GM12872 (cell line): ENCODE measurements around the gene CABLES2.

Experiments
- TF ChIP-seq, protein P1 (sequence below): IDR thresholded peaks from 3 replicates; pipeline ENCODE4 v1.5.1; 2011; ENCODE audit warnings: low read depth, mild to moderate bottlenecking, low read length, moderate library complexity; ENCODE audit not compliant: insufficient read depth

CABLES2 gene

DNA sequence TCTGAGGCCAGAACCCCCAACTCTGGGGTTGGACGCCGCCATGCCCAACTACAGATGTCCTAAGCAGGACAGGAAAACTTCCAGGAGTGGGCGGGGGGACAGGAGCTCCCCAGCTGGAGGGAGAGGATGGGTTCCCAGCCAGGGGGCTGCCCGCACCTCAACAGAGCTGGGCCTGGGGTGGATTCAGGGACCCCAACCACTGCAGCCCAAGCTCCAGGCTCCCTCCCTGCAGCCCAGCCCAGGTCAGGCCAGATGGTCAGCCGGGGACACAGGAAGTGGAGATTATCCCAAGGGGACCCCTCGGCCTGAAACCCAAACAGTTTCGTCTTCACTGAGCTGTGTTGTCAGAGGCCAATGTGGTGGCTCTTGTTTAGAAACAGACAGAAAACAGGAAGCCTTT is 49.4 kb downstream of the CABLES2 start:
- TF ChIP-seq, protein P1, sequence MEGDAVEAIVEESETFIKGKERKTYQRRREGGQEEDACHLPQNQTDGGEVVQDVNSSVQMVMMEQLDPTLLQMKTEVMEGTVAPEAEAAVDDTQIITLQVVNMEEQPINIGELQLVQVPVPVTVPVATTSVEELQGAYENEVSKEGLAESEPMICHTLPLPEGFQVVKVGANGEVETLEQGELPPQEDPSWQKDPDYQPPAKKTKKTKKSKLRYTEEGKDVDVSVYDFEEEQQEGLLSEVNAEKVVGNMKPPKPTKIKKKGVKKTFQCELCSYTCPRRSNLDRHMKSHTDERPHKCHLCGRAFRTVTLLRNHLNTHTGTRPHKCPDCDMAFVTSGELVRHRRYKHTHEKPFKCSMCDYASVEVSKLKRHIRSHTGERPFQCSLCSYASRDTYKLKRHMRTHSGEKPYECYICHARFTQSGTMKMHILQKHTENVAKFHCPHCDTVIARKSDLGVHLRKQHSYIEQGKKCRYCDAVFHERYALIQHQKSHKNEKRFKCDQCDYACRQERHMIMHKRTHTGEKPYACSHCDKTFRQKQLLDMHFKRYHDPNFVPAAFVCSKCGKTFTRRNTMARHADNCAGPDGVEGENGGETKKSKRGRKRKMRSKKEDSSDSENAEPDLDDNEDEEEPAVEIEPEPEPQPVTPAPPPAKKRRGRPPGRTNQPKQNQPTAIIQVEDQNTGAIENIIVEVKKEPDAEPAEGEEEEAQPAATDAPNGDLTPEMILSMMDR = no peak

DNA sequence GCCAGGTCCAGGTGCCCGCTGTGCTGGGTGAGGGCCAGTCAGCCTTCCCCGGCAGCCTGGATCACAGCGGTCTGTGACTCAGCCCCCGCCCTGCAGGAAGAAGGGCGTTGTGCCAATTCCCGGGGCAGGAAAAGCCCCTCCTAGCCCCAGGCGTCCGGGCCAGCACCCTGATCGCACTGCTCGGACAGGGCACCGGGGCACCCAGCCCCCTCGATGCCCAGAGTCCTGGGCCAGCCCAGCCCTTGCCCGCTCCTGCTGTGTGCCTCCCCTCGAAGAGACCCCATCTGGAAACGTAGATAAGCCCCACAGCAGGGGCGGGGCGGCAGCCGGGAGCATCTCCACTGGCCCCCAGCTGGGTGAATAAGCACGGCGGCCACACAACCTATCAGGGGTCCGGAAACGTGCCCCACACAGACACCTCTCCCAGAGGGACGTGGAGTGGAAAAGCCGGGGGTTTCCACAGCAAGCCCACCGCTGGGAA is 49.9 kb downstream of the CABLES2 start:
- TF ChIP-seq, protein P1 = no peak

DNA sequence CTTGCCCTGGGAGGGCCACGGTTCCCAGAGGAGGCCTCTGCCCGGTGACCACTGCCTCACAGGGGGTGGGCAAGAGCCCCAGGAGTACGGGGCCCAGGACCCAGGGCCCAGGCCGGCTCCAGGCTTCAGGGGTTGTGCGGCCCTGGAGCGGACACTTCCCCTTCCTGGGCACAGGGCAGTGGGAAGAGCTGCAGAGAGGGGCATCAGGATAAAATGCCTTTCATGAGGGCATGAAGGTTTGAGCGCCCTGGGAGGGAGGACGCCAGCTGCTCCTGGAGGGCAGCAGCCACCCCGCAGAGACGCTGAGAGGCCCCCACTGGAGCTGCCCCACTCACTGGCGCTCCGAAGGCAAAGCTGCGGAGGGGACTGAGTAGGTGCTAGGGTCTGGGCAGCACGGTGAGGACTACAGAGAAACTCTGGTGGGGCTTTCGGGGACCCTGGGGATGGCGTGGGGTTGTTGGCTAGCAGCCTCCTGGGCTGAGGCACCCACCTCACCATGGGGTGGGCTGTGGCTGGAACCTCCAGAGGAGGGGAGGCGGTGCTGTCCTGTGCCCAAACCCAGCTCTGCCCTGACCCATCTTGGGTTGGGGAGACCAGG is 50.4 kb downstream of the CABLES2 start:
- TF ChIP-seq, protein P1 = no peak

DNA sequence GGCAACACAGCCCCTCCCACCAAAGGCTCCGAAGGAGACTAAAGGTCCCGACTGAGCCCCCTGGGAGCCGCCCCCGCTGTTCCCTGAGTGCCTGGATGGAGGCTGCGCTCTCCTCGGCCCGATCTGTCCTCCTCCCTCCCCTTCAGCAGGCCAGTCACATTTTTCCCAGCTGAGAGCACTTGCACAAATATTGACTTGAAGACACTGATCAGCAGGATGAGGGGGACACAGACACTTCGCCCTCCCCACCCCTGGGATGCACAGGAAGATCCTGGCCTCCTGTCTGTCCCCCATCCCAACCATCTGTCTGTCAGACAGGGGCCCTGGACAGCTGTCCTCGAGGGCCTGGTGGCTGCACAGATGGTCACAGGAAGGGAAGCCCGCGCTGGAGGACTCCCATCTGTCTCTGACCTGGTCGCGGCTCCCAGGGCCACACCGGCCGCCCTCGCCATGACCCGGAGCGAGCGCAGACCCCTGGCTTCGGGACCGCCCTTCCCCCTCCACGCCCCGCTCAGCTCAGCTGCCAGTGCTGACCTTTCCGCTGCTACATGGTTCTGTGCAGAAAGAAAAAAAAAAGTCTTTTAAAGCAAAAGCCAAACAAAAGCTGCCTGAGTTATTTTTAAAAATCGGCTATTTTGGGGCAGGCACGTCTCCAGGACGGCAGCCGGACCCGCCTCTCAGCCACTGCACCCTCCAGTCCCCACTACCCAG is 51.1 kb downstream of the CABLES2 start:
- TF ChIP-seq, protein P1 = no peak

DNA sequence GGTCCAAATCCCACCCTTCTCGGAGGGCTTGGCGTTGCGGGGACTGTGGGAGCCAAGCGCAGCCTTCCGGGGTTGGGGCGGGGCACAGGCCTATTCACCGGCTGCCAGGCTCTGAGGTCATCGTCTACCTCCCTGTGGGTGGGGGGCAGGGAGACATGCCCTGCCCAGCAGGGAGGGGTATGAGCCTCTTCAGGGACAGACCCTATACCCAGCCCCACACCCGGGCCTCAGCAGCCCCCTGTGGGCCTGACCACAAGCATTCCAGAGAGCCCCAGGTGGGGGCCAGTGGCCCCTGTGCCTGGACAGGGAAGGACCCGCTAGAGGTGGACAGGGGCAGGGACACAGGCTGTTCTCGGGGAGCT is 51.6 kb downstream of the CABLES2 start:
- TF ChIP-seq, protein P1 = no peak

DNA sequence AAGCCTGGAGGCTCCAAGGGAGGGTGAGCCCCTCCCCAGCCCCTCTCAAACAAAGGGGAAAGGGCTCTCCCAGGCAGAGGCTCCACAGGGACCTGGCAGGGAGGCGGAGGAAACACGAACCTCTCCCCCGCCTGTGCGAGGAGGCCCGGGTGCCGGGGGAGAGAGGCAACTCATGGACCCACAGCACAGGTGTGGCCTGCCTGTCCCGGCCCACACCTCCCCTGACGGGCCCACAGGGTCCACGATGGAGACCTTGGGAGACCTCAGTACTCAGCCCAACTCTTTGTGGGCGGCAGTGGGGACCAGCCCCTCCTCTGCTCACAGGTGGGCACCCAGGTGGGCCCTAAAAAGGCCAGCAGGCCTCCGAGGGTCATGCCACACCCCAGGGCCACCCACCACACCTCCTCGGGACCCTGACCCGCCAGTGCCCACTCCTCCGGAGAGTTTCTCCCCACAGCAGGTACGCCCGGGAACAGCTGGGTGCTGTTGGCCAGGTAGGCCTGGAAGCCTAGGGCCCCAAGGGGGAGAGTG is 52.2 kb downstream of the CABLES2 start:
- TF ChIP-seq, protein P1 = no peak

DNA sequence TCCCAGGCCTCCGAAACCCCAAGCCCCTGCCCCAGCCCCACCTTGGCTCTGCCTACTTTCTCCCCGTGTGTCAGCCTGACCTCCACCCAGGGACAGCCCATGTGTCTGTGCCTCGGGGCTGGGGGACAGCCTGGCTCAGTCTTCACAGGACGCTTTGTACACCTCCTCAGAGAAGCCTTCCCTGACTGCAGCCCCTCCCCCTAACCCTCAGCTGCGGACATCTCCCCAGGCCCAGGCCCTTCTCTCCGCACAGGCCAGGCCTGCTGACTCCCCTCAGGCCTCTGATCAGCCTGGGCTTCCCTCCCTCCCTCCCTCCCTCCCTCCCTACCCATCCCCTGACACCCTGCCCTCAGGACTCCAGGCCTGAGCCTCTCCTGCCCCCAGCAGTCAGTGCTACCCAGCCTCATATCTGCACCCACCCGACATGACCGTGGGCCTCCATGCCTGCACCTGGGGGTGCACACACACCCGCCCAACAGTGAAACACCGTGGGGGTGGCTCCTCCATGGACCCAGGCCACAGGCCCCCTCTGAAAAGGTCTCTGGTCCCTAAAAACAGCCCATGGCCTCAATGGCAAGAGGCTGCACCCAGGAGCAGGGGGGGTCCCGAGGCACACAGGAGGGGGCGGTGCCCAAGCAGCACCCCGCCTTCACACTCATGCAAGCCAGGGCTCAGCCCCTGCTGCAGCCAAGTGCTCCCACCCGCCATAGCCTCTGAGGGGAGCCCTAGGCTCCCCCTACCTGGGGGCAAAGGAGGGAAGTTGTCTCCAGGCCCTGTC is 52.9 kb downstream of the CABLES2 start:
- TF ChIP-seq, protein P1 = no peak
